Measurements from ENCODE around the gene KIAA1671.
A peak's percentile ranks its signal among the peaks of the same experiment; 100 is the strongest.
"Not testable (repeated sequence)": the region's sequence is repeated elsewhere in the genome, so short reads cannot be mapped to it uniquely, and the experiment has no call there.

KIAA1671 gene

DNA sequence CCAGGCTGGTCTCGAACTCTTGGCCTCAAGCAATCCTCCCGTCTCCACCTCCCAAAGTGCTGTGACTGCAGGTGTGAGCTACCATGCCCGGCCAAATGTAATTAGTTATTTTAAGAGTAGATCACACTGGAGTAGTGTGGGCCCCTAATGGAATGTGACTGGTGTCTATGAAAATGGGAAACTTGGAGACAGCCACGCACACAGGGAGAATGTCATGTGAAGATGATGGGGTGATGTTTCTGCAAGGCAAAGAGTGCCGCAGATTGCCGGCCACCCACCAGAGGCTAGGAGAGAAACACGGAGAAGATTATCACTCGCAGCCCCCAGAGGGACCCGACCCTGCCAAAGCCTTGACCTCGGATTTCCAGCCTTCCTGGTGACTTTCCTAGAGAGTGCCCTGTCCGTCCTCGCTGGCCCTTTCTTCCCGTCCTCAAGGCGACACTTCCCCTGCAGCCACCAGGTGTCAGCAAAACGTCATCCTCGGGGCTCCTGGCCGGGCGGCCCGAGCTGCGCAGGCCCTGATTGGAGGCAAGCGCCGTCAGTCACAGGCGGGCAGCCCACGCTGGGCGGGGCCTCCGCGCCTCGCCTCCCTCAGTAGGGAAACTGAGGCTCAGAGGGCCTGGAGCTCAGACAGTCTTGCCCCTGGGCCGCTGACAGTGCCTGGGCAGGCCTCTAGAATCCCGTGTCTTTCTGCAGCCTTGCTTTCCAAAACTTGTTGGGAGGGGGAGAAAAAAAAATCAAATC, 283.2 kb downstream of the KIAA1671 start:
- Histone ChIP-seq H3K9me3 (no peaks in the 10 kb centered on the region), H3K27me3 (ENCODE audit: low read depth) (no peaks in the 10 kb centered on the region), H3K4me1 (no peaks in the 10 kb centered on the region), H3K36me3 (replicated peaks) (no peaks in the 10 kb centered on the region), H3K4me3 (0 out of 2 replicates have a peak overlapping the region, but pooled peaks have one; percentile 4)
- DNase-seq (ENCODE audit: low spot score in 2 of 2), result peak; percentile 63 to 94
- in situ Hi-C loops (cut with MboI; ENCODE audit: low sequenced_read_pairs), result loop anchor here (25.0 kb wide), 1 partner anchor 527 kb away; no protein-coding TSS in a partner anchor

- no peak for DNase-seq (ENCODE audit: low spot score in 2 of 2)
- H3K9me3 ChIP-seq, result no peaks in the 10 kb centered on the region
- in situ Hi-C loops (cut with MboI; ENCODE audit: low sequenced_read_pairs), result loop anchor here (25.0 kb wide), 1 partner anchor 526 kb away; no protein-coding TSS in a partner anchor
- H3K4me3 ChIP-seq, result 0 out of 2 replicates have a peak overlapping the region, but pooled peaks have one; percentile 4
- H3K36me3 ChIP-seq (replicated peaks), result no peaks in the 10 kb centered on the region
- H3K27me3 ChIP-seq (ENCODE audit: low read depth), result no peaks in the 10 kb centered on the region
- H3K4me1 ChIP-seq, result no peaks in the 10 kb centered on the region
These were observed 283.9 kb downstream of the KIAA1671 start for GRCh38 chr22:25236417-25236816.

DNA sequence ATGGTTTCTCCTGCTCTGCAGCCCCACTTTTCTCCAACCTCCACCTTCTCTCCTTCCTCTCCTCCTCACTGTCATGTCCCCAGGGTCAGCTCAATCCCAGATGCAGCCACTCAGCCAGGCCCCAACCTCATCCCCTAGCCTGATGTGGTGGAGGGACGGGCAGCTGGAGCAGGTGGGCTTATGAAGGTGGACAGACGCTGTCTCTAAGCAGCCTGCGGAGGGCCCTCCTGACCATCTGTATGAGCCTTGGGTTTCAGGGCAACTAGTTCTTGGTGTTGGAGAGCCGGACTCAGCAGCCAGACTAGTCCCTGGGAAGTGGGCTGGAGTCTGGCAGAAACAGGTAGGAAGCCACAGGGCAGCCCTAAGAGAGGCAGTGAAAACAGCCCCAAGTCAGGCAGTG, 285.0 kb downstream of the KIAA1671 start:
- DNase-seq (ENCODE audit: low spot score in 2 of 2), result no peak
- no peaks in the 10 kb centered on the region for H3K36me3 ChIP-seq (replicated peaks)
- no peaks in the 10 kb centered on the region for H3K4me1 ChIP-seq
- H3K4me3 ChIP-seq, result no peak overlapping the region
- in situ Hi-C loops (cut with MboI; ENCODE audit: low sequenced_read_pairs), result loop anchor here (25.0 kb wide), 1 partner anchor 525 kb away; no protein-coding TSS in a partner anchor
- no peaks in the 10 kb centered on the region for H3K9me3 ChIP-seq
- H3K27me3 ChIP-seq (ENCODE audit: low read depth), result no peaks in the 10 kb centered on the region

GRCh38 chr22:25238058-25238457, 285.5 kb downstream of the KIAA1671 start:
- not testable (repeated sequence) for H3K27me3 ChIP-seq (ENCODE audit: low read depth); H3K4me1 ChIP-seq; H3K9me3 ChIP-seq; H3K36me3 ChIP-seq (replicated peaks); DNase-seq (ENCODE audit: low spot score in 2 of 2); H3K4me3 ChIP-seq
- in situ Hi-C loops (cut with MboI; ENCODE audit: low sequenced_read_pairs), result loop anchor here (25.0 kb wide), 1 partner anchor 524 kb away; no protein-coding TSS in a partner anchor

All from HAP-1 (cell line).